ENCODE results near the gene AP3S1.
"Not testable (repeated sequence)": the region's sequence is repeated elsewhere in the genome, so short reads cannot be mapped to it uniquely, and the experiment has no call there.

AP3S1 gene

DNA sequence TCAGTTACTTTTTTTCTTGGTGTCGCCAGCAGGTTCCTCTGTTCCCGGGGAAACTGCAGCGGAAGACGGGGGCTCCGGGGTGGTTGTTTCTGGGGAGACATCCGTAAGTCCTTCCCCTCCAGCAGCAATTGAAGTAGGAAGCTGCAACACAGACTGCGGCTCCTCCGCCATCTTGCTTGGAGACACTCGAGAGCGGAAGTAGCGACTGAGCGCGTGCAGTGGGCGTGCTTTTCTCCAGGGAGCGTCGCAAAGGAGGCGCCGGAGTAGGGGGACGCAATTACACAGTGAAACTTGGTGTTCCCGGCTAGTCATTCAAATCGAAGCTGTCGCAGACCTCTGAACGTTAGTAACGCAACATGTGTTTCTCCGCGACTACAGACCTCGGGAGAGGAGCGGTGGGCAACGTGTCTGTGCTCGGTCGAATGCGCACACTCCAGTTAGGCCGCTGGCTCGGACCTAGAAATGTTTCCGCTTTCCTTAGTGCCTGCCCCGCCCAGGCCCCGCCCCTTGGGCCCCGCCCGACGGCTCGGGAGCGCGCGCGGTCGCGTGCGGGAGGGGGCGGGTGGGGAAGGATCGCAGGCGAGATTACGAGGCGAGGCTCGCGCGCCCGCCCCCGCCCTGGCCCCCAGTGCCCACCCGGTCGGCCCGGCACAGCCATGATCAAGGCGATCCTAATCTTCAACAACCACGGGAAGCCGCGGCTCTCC, at the start of gene AP3S1, which contains the start of gene ATG12:
Gene AP3S1, plus strand, starts transcription at position 554 of the 707 bp plus-strand sequence. Its CDS starts 103 bp downstream, at position 657.
Gene ATG12, minus strand, starts transcription at position 184 of the 707 bp plus-strand sequence. Its CDS starts 13 bp downstream, at position 171.
- DNase-seq = peak; percentile 89

DNA sequence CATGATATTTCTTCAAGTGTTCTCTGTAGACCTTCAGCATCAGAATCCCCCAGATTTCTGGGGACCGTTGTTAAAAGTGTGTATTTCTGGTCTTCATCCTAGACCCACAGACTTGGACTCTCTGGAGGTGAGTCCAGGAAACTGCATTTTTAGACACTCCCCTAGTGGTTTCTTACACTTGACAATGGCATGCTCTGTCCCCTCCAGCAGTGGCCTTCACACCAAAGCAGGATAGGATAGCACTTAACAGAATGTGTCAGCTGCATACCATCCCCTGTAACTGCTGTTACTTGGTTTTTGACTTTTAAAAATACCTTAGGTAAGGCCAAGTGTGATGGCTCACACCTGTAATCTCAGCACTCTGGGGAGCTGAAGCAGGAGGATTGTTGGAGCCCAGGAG, 46.0 kb upstream of the AP3S1 start:
- no peak for DNase-seq

DNA sequence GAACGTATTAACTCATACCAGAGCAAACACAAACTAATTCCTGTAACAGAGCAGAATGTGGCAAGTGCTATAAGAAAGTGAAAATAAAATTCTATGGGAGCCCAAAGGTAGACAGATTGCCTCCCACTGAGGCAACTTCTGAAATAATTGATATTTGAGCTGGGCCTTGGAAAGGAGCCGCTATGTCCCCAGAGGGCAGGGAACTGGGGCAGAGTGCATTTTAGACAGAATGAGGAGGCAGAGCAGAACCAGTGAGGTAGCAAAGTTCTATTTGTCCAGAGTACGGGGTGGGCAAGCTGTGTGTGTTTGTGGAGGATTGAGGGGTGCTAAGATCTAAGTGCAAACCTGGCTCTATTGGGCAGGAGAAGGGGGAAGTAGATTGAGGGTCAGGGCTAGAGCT, 45.1 kb upstream of the AP3S1 start:
- no peak for DNase-seq

DNA sequence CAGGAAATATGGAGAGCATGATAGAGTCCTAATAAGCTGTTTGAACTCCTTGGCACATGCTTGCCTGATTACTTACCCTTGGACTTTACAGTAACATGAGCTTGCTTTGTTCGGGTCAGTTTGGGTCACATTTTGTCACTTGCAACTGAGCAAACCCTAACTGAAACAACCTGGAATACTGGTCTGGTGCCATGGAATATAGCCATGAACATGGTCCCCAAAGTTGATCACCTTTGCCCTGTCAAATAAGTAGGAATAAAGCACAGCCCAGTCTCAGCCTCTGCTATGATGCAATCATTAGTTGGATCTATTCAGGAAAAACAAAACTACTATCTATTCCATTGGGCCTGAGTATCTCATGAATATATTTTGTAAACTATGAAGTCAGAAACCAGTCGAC, 43.5 kb upstream of the AP3S1 start:
- DNase-seq = no peak

DNA sequence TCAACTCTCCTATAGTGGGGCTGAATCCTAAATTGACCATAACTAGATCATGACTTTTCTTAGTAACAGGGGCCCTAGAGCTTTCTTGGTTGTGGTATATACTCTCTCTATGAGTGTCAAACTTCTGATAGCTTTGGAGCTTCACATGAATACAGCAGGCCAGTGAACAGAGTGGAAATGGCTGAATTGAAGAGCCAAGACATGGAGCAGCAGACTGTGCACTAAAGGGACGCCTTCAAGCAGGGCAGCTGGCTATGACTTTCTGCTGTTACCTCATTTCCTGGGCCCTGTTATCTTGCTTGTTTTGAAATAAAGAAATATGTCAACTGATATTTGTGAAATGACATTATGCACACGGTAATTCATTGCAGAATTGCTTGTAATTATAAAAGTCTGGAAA, 41.6 kb upstream of the AP3S1 start:
- DNase-seq = no peak

DNA sequence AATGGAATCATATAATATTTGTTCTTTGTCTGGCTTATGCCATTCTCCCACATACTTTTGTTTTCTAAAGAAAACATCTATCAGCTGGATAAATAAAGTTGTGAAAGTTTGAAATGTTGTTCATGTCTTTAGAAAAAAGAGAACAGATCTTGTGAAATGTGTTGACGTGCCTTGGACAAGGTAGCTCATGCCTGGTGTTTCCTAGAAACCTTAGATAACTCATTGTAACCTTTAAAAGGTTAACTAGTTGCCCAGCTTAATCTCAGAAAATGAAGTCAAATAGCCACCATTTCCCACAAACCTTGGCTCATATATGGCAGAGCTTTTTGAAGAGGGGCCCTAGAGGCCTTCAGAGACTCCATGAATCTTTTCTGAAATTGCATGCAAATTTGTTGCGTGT, 40.6 kb upstream of the AP3S1 start:
- DNase-seq = no peak

DNA sequence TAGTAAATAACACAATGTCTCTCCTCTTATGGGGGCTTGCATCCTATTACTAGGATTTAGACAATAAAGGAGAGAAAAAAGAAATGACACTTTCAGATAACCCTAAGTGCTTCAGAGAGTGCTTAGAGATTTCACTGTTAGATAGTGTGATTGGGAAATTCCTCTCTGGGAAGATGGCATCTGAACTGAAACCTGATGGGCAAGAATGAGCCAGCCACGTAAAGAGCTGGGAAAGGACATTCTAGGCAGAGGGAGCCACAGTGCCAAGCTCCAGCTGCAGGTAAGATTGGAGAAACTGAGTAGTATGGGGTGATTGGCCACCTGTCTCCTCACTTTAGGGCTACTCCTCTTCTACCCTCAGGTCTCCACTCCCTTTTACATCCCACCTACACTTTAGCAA, 39.8 kb upstream of the AP3S1 start:
- no peak for DNase-seq

DNA sequence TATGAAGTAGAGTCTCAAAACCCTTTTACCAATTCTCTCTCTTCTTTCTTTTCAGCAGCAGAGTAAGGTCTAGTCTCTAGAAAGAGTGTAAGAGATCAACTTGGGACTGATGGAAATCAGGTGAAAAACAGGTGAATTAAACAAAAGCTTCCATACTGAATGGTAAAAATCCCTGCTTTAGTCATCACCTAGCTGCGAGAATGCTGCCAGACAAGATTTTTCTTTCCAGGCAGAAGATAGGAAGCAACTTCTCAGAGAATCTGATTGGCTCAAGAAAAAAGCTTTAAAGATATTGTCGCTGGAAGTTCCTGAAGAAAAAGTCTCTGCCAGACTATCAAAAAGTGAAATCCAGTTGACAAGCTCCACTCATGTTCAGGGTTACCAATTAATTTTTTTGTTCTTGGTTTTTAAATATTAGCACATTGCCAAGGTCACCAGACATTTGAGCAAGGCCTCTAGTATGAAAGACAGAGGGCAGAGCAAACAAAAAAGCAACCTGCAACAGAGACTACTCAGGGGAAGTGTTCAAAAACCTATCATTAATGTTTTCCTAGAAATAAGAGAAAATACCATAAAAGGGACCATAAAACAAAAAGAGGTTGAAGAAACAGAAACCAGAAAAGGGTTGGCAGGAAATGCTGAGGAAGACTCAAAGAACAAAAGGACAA, 34.6 kb upstream of the AP3S1 start:
- DNase-seq = no peak

DNA sequence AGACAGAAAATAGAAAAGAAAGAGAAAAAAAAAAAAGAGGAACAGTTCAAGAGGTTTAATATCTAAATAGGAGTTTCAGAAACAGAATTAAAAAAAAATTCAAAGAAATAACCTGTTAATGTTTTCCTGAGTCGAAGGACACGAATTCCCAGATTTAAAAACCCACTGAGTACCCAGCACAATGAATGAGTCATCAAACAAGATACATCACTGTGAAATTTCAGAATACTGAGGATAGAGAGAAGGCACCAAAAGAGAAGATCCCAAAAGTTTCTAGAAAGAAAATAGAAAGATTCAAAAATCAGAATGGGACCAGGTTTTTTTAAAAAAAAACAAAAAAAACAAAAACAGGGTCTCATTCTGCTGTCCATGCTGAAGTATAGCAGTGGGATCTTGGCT, 34.1 kb upstream of the AP3S1 start:
- no peak for DNase-seq

DNA sequence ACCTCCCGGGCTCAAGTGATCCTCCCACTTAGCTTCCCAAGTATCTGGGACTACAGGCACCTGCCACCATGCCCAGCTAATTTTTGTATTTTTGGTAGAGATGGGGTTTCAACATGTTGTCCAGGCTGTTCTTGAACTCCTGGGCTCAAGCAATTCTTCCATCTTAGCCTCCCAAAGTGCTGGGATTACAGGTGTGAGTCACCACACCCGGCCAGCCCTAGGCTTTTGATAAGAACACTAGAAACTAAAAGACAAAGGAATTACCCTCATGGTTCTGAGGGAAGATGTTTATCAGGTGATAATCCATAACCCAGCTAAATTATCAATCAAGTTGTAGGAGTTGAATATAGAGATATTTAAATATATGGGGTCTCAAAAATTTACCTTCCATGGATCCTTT, 33.7 kb upstream of the AP3S1 start:
- DNase-seq = not testable (repeated sequence)

DNA sequence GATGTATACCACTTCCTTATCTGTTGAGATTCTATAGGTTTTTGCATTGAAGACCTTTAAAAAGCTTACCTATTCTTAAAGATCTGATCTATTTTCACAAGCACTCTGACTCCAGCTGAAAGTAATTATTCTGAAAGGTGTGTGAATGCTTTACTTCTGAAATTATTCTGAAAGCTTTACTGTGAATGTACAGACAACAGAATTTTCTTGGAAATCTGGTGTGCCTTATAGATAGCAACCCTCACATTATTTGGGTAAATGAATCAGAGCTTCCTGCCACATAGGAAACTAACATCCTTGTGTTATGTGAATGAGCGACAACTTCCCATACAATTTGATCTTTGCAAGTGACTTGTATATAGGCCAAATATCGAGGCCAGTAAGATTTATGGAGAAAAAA, 31.8 kb upstream of the AP3S1 start:
- DNase-seq = no peak

DNA sequence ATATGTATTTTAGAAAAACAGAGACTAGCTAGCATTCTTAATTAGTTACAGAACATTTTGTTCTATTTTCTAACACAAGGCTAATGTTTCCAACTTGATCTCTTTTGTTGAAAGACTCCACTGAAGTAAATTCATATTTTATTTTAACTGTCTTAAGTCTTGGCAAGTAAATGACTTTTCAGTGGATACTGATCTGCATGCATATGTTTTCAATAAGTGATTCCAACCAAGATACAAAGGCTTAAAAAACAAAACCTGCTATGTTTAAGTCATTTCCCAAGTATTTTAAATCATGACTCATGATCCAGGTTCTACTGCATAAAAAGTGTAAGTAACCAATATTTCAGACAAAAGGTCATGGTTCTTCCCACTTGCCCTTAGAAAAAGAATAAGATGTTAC, 31.0 kb upstream of the AP3S1 start:
- no peak for DNase-seq

DNA sequence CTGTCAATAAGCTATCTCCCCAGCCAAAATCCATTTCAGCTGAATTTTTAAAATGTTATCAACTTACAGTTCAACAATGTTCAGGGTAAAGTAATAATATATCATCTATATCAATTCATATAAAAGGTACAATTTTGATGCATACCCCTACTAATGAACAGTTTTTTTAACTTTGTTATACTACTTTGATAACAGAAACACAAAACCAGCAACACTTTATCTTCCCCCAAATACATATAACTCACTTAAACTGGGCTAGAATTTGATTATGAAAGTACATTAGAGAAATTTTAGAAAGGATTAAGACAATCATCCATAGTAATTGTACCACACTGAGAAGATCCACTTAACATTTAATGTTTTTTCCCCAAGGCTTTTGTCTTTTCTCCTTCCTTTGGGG, 30.3 kb upstream of the AP3S1 start:
- DNase-seq = no peak

DNA sequence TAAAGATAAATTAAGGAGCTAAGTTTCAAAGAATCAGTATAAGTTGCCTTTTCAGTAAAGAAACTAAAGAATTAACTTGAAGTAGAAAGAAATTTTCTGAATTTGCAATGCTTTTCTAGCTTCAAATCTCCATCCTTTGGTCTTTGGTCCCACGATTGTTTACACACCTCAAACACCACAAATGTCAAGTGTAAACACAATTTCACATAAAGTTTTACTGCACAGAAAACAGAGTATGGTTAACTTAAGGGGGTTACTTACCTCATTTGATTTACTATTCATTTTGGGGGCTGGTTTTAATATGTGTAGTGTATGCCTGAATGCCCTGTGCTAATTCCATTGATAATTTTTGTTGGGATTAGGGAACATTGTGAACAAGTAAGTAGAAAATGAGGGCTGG, 29.4 kb upstream of the AP3S1 start:
- no peak for DNase-seq

DNA sequence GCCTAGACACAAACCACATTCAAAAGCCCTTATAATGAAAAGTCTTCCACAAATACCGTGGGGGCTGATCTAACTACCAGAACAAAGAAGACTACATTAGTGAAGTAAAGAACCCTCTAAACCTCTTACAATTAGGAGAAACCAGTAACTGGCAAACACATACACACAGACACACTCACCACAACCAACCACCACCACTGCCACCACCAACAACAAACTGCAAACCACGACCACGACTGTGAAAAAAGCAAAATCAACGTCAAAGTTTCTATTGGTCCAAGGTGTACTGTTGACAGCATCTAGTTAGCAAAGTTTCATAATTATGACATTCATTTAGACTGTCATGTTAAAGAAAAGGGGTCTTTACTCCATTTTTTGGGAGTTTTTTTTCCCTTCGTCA, 28.0 kb upstream of the AP3S1 start:
- no peak for DNase-seq

DNA sequence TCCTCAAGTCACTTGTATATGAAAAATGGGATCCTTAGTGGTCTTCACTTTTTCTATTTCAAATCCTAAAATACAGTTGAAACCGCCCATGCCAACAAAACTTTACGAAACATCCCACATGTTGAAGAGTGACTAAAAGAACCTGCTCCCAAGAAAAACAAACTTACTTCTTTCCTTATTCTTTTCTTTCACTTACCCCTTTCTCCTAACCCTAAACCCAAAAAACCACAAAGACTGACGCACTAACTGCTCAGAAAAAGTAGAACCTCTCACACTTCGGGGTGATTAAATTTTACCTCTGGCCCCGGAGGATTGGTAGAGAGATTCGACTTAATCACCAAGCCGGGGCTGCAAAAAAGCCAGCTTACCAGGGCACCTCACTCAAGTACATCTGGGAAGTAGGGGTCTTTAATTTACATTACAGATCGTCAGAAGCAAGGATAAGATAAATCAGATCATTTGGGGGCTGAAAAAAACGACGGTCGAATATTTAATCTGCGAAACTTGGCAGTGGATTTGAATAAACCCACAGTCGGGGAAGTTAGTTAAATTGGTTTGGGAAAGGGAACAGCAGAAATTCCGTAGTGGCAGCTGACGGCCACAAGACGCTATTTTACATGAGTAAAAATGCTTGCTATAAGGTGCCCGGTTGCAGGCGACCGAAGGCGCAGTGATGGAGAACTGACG, 26.6 kb upstream of the AP3S1 start:
- no peak for DNase-seq

DNA sequence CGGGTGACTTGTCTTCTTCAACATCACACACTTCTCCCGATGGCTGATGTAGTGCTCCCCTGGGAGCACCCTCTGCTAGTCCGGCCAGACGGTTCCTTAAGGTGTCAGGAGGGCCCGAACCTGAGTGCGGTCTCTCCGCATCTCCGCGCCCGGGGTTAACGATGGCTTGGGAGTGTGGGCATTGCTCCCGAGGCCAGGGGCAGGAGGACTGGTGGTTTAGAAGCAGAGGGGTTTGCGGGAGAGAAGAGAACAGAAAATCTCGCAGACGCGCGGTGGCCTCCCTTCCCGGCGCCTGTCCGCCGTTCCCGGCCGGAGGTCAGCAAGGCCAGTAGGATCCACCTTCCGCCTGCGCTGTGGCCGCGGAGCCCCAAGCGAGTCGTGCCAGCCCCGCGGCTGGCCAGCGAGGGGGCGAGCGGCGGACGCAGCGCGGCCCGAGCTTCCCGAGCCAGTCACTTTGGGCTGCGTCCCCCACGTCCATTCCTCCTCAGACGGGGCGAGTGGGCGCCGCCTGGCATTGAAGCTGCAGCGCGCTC, 26.0 kb upstream of the AP3S1 start:
- DNase-seq = no peak

DNA sequence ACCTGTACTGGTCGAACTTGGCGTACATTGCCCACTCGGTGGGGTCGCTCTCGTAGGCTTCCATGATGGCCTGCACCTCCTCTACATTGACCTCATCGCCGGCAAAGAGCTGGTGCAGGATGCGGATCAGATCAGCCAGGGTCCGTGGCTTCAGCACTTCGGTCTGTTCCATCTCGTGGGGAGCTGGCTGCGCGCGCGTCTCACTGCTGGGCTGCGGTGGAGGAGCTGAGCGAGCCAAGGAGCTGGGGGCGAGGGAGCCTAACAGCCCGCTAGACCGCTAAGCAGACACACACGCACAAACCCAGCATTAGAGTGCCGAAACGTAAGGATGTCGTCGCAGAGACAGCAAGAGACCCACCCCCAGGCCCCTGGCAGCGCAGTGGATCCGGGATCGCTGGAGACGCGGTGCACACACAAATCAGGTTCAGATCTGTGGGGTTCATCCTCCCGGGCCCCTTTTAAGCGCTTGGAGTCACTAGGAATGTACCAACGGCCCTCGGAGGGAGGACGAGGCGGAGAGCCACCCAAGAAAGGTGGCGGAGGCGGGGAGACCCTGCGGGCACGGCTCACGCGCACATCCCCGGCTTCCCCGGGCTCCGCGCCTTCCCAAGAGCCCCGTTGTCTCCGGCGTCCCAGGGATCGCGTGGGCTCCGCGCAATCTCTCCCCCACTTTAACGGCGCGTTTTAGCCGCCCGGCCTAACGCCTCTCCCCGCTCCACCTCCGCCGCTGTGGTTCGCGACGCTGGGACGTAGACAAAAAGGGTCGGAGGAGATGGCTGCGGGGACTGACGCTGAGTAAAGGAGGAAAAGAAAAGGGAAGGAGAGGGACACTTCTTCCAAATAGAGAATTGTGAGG, 25.3 kb upstream of the AP3S1 start, which contains the start of gene CDO1:
Gene CDO1, minus strand, starts transcription at position 434 of the 856 bp plus-strand sequence. Its CDS starts 262 bp downstream, at position 172.
- DNase-seq = no peak

DNA sequence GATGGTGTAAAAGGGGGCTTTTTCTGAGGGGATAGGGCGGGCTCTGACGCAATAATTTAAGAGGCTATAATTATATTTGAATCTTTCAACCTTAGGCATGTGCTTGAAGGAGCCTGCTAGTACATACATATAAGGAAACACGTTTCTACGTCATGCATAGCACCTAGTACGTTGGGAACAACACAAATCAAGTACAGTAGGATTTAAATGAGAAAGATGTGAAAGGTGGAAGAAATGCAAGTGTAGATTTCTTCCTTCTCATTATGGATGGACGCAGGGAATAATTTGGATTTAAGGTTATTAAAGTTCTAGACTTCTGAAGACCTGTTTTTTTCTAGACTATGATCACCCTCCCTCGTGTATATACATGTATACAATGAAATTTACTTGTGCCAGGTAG, 24.3 kb upstream of the AP3S1 start:
- no peak for DNase-seq

DNA sequence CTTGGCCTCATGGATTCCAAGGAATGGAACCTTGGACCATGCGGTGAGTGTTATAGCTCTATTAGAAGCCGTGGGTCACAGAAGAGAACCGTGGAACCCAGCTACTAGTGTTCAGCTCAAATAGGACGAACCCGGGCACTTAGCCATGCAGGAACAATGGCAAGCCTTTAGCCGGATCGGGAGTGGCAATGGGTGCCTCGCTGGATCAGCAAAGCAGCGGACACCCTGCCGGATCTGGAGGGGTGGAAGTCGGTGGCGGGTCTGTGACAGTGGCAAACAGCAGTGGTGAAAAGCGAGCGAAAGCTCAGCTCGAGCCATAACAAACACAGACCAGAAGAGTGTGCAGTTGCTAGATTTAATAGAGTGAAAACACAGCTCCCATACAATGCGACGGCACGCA, 22.9 kb upstream of the AP3S1 start:
- DNase-seq = no peak

DNA sequence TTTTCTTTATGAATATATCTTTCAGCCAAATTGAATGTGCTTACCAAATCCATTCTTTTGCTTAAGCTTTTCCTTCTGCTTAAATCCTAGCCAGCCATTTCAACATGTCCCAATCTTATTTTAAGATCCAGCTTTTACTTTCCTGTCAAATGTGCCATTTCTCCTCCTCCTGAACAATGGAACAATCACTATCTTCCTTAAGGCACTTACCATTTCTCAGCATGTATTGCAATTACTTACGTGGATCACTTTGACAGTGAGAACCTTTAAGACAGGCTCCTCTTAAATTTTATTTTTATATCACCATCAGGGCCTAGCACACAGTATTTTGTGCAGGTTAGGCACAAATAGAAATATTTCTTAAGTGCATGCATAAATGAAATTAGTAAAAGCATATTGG, 20.9 kb upstream of the AP3S1 start:
- DNase-seq = no peak

DNA sequence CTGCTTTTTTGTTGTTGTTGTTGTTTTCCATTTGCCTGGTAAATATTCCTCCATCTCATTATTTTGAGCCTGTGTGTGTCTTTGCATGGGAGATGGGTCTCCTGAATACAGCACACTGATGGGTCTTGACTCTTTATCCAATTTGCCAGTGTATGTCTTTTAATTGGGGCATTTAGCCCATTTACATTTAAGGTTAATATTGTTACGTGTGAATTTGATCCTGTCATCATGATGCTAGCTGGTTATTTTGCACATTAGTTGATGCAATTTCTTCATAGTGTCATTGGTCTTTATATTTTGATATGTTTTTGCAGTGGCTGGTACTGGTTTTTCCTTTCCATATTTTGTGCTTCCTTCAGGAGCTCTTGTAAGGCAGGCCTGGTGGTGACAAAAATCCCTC, 16.8 kb upstream of the AP3S1 start:
- DNase-seq = not testable (repeated sequence)

DNA sequence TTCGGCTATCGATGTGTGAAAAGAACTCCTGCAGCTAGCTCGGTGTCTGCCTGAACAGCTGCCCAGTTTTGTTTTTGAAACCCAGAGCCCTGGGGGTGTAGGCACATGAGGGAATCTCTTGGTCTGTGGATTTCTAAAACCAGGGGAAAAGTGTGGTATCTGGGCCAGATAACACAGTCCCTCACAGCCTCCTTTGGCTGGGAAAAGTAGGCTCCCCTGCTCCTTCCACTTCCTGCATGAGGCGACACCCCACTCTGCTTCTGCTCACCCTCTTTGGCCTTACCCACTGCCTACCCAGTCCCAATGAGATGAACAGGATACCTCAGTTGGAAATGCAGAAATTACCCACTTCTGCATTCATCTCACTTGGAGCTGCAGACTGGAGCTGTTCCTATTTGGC, 15.8 kb upstream of the AP3S1 start:
- no peak for DNase-seq
